Nephron (organoid): ENCODE data around the gene RTN4.

Source experiments
- H3K27ac Mint-ChIP-seq, 3 experiments: 2 replicates each; pipeline ENCODE4 v1.8.0; 2020; ENCODE audit warnings: mixed read lengths in 3 of 3, mild to moderate bottlenecking in 2 of 3, moderate library complexity in 1 of 3
- H3K27me3 Mint-ChIP-seq: 2 replicates; pipeline ENCODE4 v1.8.0; 2021; ENCODE audit warnings: low read depth, mild to moderate bottlenecking, moderate library complexity, mixed read lengths
- H3K36me3 Mint-ChIP-seq: 2 replicates; pipeline ENCODE4 v1.8.0; 2020; ENCODE audit warnings: low read depth, mixed read lengths
- H3K4me1 Mint-ChIP-seq: 2 replicates; pipeline ENCODE4 v1.8.0; 2020; ENCODE audit warnings: mixed read lengths
- H3K4me3 Mint-ChIP-seq, 3 experiments: 2 replicates each; pipeline ENCODE4 v1.8.0; 2020; ENCODE audit warnings: mild to moderate bottlenecking in 3 of 3, mixed read lengths in 3 of 3, moderate library complexity in 2 of 3
- H3K9me3 Mint-ChIP-seq: 2 replicates; pipeline ENCODE4 v1.8.0; 2020; ENCODE audit warnings: mixed read lengths
- TF ChIP-seq, protein P1 (sequence below), 3 experiments: fragments of 200-600 bp; sonication (generic); IDR thresholded peaks; one replicate each; pipeline ENCODE4 v1.5.0; 2021; ENCODE audit warnings: antibody characterized with exemption in 3 of 3; ENCODE audit not compliant: unreplicated experiment in 3 of 3

The RTN4 gene

DNA sequence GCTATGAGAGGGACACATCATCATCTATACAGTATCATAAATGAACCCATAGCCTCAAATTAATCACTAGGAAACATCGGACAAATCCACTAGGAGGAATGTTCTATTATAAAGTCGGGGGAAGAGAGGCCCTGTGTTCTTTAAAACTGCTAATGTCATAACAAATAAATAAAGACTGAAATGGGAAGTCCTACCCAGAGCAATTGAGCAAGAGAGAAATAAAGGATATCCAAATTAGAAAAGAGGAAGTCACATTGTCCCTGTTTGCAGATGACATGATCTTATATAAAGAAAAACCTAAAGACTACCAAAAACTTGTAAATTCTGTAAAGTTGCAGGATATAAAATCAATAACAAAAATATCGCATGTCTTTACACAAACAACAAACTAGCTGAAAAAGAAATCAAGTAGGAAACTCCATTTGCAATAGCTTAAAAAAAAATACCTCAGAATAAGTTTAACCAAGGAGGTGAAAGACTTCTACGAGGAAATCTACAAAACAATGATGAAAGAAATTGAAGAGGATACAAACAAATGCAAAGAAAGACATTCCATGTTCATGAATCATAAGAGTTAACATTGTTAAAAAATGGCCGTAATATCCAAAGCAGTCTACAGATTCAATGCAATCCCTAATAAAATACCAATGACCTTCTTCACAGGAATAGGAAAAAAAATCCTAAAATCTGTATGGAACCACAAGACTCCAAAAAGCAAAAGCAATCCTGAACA lies 30.6 kb downstream of the RTN4 start:
- TF ChIP-seq, protein P1, sequence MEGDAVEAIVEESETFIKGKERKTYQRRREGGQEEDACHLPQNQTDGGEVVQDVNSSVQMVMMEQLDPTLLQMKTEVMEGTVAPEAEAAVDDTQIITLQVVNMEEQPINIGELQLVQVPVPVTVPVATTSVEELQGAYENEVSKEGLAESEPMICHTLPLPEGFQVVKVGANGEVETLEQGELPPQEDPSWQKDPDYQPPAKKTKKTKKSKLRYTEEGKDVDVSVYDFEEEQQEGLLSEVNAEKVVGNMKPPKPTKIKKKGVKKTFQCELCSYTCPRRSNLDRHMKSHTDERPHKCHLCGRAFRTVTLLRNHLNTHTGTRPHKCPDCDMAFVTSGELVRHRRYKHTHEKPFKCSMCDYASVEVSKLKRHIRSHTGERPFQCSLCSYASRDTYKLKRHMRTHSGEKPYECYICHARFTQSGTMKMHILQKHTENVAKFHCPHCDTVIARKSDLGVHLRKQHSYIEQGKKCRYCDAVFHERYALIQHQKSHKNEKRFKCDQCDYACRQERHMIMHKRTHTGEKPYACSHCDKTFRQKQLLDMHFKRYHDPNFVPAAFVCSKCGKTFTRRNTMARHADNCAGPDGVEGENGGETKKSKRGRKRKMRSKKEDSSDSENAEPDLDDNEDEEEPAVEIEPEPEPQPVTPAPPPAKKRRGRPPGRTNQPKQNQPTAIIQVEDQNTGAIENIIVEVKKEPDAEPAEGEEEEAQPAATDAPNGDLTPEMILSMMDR (IDR thresholded peaks at IDR 0.05; ENCODE audit: unreplicated experiment in 3 of 3), result no peak
- H3K9me3 Mint-ChIP-seq, result peaks cover 4% of the 10 kb centered on the region
- peaks cover 49% of the 10 kb centered on the region for H3K36me3 Mint-ChIP-seq
- H3K4me1 Mint-ChIP-seq, result peaks cover 9% of the 10 kb centered on the region
- no peaks in the 10 kb centered on the region for H3K27me3 Mint-ChIP-seq
- no peak overlapping the region for H3K27ac Mint-ChIP-seq
- no peak overlapping the region for H3K4me3 Mint-ChIP-seq

DNA sequence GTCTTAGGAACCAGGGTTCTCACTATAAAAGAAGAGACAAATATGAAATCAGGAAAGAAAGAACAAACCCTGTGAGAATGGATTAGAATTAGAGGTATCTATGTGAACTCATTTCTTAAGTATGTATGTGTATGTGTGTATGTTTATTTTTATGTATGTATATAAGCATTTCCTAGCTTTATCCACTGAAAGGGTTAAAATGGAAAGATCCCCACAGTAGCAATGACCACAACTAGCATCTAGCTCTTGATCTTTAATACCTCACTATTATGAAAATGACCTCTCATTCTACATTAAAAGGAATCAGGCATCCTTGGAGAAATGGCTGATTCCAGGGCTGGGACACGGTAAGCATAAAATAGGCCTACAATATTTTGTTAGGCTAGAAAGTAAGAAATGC lies 31.6 kb downstream of the RTN4 start:
- Mint-ChIP-seq H3K4me1 (peaks cover 16% of the 10 kb centered on the region), H3K4me3 (no peak overlapping the region), H3K27me3 (no peaks in the 10 kb centered on the region), H3K36me3 (peaks cover 49% of the 10 kb centered on the region), H3K27ac (no peak overlapping the region), H3K9me3 (peaks cover 4% of the 10 kb centered on the region)
- TF ChIP-seq, protein P1 (IDR thresholded peaks at IDR 0.05; ENCODE audit: unreplicated experiment in 3 of 3), result no peak

DNA sequence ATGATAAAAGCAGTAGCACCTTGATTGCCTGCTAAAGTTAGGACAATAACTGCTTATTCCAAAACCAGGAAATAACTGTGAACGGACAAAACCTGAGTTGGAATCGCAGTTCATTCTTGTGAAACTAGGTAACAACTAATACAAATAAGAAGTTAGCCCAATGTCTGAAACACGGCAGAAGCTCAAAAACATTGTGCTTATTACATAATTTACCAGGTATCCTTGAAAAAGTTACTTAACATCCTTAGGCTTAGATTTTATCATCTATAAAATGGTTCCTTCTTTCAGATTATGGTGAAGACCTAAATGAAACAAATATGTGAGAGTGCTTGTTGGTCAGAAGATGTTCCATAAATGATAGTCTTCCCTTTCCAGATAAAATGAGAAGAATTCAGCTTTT lies 32.4 kb downstream of the RTN4 start:
- no peak overlapping the region for H3K4me3 Mint-ChIP-seq
- TF ChIP-seq, protein P1 (IDR thresholded peaks at IDR 0.05; ENCODE audit: unreplicated experiment in 3 of 3), result no peak
- peaks cover 4% of the 10 kb centered on the region for H3K9me3 Mint-ChIP-seq
- H3K36me3 Mint-ChIP-seq, result peaks cover 49% of the 10 kb centered on the region
- H3K4me1 Mint-ChIP-seq, result peaks cover 24% of the 10 kb centered on the region
- H3K27ac Mint-ChIP-seq, result no peak overlapping the region
- no peaks in the 10 kb centered on the region for H3K27me3 Mint-ChIP-seq

DNA sequence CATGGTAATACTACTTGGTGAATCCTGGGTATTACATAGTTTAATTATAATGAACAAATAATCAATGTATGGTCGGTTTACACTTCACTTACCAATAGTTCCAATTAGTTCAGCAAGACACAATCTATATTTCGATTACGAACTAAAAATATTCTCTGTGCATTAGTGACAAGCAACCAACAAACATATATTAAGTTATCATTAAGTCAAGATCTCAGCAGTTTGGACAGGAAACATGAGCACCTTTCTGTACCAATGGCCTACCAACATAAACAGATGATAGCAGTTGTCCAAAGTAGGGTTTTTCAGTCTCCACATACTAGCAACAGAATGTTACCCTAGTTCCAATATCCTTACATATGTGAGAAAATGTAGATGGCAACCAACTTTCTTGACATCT lies 32.8 kb downstream of the RTN4 start:
- peaks cover 28% of the 10 kb centered on the region for H3K4me1 Mint-ChIP-seq

DNA sequence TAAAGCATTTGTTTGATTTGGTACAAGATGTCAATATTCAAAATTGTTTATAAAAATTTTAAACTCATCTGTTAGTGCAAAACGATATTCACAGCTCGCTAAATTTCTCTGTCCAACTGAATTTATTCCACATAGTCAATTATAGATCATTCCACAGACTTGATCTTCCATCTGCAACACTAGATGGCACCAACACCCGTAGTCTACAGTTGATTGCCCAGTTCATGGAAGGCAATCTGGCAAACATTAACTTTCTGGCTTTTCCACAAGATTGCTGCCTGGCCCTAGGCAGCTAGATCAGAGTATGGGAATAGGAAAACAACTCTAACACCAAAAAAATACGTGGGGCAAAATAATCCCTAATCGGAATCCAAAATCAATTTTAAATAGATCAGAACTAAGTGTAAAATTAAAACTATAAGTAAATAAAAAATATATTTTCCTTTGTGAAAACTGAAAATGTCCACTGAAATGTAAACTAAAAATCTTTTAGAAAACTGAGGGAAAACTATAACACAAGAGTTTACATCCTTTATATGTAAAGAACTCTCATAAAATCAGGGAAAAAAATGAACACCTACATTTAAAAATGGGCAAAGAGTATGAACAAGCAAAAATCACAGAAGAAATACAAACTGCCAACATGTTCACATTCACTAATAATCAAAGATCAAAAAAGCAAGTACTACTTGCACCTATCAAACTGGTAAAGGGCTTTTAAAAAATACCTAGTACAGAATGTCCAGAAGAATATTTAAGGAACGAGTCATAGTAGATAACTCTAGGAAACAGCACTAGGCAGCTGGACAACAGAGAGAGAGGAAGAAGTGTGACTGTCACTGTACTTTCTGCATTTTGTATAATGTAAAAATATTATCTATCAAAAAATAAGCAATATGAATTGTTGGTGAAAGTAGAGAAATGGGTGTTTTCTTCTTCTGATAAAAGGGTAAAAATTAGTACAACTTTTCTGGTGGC lies 35.0 kb downstream of the RTN4 start:
- peak overlapping the region in 2 of 3 experiments; percentile 4 to 5 for H3K4me3 Mint-ChIP-seq
- H3K36me3 Mint-ChIP-seq, result peaks cover 38% of the 10 kb centered on the region
- peak overlapping the region; percentile 59 to 81 (median 76) for H3K27ac Mint-ChIP-seq
- H3K9me3 Mint-ChIP-seq, result peaks cover 3% of the 10 kb centered on the region
- no peaks in the 10 kb centered on the region for H3K27me3 Mint-ChIP-seq
- TF ChIP-seq, protein P1 (IDR thresholded peaks at IDR 0.05; ENCODE audit: unreplicated experiment in 3 of 3), result peak; percentile 49 to 65 (median 51)
- peaks cover 47% of the 10 kb centered on the region for H3K4me1 Mint-ChIP-seq

More for the DNA sequence above, 32.8 kb downstream of the RTN4 start:
- H3K9me3 Mint-ChIP-seq, result peaks cover 4% of the 10 kb centered on the region
- H3K27ac Mint-ChIP-seq, result no peak overlapping the region
- TF ChIP-seq, protein P1 (IDR thresholded peaks at IDR 0.05; ENCODE audit: unreplicated experiment in 3 of 3), result no peak
- H3K4me3 Mint-ChIP-seq, result no peak overlapping the region
- peaks cover 49% of the 10 kb centered on the region for H3K36me3 Mint-ChIP-seq
- H3K27me3 Mint-ChIP-seq, result no peaks in the 10 kb centered on the region
